Stimulated activated naive CD4-positive, alpha-beta T cell treated with Interleukin-2 at 50 U/mL for 16 hours (primary cell): ENCODE data around the gene RFC5.
"Not testable (repeated sequence)": the region's sequence is repeated elsewhere in the genome, so short reads cannot be mapped to it uniquely, and the experiment has no call there.

Source experiments
- DNase-seq: peaks from one replicate; lab custom pipeline; 2025; lab: John Stamatoyannopoulos, UW

The RFC5 gene

GRCh38 chr12:118052324-118053070 lies 36.0 kb downstream of the RFC5 start:
- DNase-seq = no peak

GRCh38 chr12:118053071-118053985 lies 36.8 kb downstream of the RFC5 start:
- no peak for DNase-seq

DNA sequence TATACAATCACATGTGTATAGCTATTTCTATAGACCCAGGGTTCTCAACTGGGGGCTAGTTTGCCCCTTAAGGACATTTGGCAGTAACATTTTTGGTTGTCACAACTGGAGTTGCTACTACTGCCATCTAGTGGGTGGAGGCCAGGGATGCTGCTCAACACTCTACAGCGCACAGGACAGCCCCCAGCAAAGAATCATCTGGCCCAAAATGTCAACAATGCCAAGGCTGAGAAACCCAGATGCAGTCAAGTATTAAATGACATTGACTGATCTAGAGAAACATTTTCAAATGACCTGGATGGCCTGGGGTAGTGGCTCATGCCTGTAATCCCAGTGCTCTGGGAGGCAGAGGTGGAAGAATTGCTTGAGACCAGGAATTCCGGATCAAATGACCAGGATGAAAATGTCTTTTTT lies 38.6 kb downstream of the RFC5 start:
- peak; percentile 69 for DNase-seq

GRCh38 chr12:118055865-118056773 lies 39.6 kb downstream of the RFC5 start:
- no peak for DNase-seq

GRCh38 chr12:118058227-118058626 lies 41.7 kb downstream of the RFC5 start:
- DNase-seq = no peak

DNA sequence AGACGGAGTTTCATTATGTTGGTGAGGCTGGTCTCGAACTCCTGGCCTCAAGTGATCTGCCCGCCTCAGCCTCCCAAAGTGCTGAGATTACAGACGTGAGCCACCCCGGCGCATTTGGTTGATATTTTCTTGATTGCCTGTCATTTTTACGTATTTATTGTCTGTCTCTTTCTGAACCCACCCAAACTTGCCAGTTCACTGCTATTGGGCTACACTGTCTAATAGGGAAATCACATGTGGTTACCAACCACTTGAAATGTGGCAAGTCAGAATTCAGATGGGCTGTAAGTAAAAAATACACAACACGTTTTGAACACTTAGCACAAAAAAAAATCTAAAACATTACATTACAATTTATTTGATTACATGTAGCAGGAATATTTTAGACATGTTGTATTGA lies 42.4 kb downstream of the RFC5 start:
- no peak for DNase-seq

GRCh38 chr12:118059341-118060191 lies 43.1 kb downstream of the RFC5 start:
- no peak for DNase-seq

DNA sequence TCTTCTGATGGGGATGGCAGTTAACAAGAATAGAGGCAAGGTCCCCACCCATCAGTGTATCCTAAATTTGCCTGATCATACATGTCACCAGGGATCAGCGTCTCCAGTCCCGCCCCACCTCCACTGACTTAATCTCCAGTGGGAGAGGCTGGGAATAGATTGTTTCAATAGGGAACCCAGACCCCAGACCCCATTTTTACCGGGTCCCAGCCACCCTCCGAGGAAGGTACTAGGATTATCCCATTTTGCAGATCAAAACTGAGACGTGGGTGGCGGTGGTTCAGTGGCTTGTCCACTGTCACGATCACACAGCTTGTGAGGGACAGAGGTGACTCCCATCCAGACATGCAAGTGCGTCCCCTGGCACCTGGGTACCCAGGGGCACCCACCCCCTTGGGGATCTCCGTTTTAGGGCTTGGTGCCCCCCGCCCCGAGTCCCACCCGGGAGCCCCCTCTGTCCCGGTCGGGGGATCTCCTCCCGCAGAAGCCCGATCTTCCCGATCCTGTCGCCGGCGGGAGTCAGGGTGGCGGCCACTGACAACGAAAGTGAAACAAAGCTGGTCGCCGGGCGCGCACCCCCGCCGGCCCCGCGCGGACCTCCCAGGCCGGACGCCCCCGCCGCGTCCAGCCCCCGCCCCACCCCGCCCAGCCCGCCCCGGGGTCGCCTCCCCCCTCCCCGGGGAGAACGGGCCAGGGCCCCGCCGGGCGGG lies 44.0 kb downstream of the RFC5 start:
- peak; percentile 31 for DNase-seq

DNA sequence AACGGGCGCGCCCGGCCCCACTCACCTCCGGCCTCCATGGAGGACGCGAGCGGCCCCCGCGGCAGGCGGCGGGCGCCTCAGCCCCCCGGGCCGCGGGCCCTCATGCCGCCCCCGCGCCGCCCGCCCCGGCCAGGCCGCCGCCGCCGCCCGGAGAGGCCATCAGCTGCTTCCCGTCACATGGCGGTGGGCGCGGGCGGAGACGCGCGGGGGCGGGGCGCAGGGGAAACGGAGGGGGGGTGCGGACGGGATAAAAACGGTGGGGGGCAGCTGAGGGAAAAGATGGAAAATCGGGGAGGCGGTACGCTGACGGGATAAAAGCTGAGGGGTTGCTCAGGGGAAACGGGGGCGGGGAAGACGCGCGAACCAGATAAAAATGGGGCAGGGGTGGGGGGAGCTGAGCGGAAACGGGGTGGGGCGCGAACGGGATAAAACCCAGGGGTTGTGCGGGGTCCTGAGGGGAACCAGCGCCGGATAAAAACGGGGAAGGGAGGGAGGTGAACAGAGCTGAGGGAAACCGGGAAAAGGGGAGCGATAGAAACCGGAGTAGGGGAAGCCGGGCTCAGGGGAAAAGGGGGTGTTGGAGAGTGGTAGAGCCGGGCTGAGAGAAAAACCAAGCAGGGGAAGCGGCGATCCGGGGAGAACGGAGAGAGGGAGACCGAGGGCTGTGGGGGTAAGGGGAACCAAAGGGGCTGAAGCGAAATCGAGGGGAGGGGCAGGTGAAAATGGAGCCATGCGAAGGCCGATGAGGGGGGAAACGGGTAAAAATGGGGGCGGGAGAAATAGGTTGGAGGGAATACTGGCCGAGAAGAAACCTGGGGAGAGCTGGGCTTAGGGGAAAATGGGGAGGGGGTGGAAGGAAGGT lies 44.7 kb downstream of the RFC5 start, which contains the start of gene WSB2:
TSS of gene WSB2 (minus strand) at position 169 of the 862 bp plus-strand sequence. CDS start at position 38, 131 bp downstream.
- peak; percentile 55 for DNase-seq

DNA sequence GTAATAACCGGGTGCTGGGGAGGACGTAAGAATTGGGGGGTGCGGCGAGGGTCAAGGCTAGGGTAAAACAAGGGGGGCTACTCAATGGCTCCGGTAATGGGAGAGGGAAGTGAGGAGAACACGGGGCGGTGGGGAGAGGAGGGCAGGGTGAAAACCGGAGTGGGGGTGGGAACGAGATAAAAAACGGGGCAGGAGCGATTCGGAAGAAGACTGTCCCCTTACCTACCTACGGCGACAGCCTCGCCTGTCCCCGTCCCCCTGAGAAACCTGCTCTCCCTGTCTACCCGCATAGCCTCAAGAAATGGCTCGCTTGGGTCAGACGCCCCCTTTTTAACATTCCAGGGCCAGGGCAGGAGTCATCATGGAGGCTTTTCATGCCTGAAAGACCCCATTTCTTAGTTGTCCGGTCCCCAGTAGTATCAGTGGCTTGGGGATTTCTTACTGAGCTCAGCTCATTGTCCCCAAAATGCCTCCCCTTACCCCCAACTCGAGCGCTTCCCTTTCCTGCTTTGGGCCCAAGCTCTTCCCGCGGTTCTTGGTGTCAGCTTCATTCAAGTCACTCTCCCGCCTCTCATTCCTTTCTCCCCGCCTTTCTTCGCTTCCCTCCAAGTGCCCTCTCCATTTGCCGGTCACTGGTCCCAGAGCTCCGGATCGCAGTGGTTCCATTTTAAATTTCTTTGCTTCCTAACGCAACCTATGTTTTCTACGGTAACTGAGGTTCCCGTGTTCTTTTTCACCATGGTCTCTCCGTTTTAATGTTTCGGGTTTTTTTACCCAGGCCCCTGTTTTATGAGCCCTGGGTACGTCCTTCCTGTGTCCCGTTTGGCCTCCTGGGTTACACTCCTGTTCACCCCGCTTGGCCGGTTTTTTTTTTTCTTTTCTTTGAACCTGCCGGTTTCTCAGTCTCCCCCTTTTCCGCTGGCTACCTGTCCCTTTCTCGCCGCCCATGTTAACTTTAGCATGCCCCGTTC lies 45.7 kb downstream of the RFC5 start:
- DNase-seq = peak; percentile 17

GRCh38 chr12:118063576-118064391 lies 47.3 kb downstream of the RFC5 start:
- DNase-seq = no peak

- DNase-seq = no peak
These were observed 48.1 kb downstream of the RFC5 start for GRCh38 chr12:118064608-118065007.

DNA sequence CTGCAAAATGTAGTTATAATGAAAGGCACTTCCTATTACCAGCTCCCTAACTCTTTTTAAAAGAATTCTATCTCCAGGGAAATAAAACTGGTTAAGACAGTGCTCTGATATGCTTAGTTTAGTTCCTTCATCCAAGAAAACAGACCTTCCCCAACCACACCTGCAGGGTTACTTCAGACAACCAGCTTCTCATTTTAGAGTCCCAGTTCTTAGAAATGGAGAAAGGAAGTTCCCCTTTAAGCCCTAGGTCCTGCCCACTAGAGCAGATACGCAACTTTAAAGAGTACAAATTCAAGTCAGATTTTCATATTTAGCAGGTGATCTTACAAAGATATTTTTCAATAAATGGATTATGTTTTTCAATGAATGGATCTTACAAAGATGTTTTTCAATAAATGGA lies 48.9 kb downstream of the RFC5 start:
- no peak for DNase-seq

DNA sequence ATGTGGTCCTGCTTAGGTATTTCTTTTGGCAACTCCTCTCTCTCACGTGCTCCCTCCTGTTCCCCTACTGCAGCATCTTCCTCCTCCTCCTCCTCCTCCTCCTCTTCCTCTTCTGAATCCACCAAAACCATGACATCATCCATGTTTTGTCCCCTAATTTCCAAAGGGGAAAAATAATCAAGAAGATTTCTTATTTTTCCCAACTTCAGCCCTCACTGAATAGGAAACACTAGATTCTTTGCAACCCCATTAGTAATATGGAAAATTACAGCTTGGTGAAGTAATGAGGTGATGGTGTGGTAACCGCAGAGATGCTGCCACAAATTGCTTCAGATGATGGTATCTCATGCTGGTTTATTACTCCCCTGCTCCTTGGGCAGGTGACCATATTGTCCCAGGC lies 51.9 kb downstream of the RFC5 start:
- DNase-seq = no peak

GRCh38 chr12:118070650-118071049 lies 54.1 kb downstream of the RFC5 start:
- no peak for DNase-seq

GRCh38 chr12:118073768-118074167 lies 57.3 kb downstream of the RFC5 start:
- no peak for DNase-seq

GRCh38 chr12:118081521-118081920 lies 65.0 kb downstream of the RFC5 start:
- not testable (repeated sequence) for DNase-seq
